MM.1S (cell line): ENCODE data around the gene BID.

Experiments used
- EZH2phosphoT487 ChIP-seq: fragments of 300-600 bp; sonication (generic); IDR thresholded peaks from 2 replicates; pipeline ENCODE4 v1.6.1; 2018; ENCODE audit warnings: antibody characterized with exemption, low read length
- TF ChIP-seq, protein P1 (sequence below): fragments of 300-600 bp; sonication (generic); IDR thresholded peaks from 2 replicates; pipeline ENCODE4 v1.5.1; 2016; ENCODE audit warnings: antibody characterized with exemption, low read length, mixed read lengths

DNA sequence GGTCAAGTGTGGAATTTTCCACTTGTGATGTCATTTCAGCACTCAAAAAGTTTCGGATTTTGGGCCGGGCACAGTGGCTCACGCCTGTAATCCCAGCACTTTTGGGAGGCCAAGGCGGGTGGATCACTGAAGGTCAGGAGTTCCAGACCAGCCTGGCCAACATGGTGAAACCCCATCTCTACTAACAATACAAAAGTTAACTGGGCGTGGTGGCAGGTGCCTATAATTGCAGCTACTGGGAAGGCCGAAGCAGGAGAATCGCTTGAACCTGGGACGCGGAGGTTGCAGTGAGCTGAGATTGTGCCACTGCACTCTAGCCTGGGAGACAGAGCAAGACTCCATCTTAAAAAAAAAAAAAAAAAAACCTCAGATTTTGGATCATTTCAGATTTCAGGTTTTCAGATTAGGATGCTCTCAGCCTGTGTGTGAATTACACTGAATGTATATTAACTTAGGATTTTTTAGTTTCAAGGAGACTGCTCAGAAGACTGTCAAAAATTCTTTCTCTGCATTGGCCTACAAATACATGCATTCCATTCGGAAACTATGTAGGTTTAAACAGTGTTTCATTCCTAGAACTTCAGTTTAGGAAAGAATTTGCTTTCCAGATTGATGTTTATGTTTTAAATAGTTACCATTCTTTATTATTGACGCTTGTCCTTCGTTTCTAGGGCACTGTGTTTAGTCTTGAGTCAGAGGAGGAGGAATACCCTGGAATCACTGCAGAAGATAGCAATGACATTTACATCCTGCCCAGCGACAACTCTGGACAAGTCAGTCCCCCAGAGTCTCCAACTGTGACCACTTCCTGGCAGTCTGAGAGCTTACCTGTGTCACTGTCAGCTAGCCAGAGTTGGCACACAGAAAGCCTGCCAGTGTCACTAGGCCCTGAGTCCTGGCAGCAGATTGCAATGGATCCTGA, 48.0 kb downstream of the BID start:
- TF ChIP-seq EZH2phosphoT487: no peak
- TF ChIP-seq, protein P1, sequence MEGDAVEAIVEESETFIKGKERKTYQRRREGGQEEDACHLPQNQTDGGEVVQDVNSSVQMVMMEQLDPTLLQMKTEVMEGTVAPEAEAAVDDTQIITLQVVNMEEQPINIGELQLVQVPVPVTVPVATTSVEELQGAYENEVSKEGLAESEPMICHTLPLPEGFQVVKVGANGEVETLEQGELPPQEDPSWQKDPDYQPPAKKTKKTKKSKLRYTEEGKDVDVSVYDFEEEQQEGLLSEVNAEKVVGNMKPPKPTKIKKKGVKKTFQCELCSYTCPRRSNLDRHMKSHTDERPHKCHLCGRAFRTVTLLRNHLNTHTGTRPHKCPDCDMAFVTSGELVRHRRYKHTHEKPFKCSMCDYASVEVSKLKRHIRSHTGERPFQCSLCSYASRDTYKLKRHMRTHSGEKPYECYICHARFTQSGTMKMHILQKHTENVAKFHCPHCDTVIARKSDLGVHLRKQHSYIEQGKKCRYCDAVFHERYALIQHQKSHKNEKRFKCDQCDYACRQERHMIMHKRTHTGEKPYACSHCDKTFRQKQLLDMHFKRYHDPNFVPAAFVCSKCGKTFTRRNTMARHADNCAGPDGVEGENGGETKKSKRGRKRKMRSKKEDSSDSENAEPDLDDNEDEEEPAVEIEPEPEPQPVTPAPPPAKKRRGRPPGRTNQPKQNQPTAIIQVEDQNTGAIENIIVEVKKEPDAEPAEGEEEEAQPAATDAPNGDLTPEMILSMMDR: no peak
